ENCODE data around the gene TTC3.
"Not testable (repeated sequence)": the region's sequence is repeated elsewhere in the genome, so short reads cannot be mapped to it uniquely, and the experiment has no call there.

Gene TTC3

GRCh38 chr21:37093977-37094376 lies 20.9 kb downstream of the TTC3 start:
- DNase-seq (ENCODE audit: low read depth in 2 of 2, low spot score in 1 of 2): no peak

- DNase-seq (ENCODE audit: low read depth in 2 of 2, low spot score in 1 of 2): no peak
Observed at GRCh38 chr21:37095821-37096220, 22.8 kb downstream of the TTC3 start.

GRCh38 chr21:37098751-37099150 lies 25.7 kb downstream of the TTC3 start:
- DNase-seq (ENCODE audit: low read depth in 2 of 2, low spot score in 1 of 2): no peak

DNA sequence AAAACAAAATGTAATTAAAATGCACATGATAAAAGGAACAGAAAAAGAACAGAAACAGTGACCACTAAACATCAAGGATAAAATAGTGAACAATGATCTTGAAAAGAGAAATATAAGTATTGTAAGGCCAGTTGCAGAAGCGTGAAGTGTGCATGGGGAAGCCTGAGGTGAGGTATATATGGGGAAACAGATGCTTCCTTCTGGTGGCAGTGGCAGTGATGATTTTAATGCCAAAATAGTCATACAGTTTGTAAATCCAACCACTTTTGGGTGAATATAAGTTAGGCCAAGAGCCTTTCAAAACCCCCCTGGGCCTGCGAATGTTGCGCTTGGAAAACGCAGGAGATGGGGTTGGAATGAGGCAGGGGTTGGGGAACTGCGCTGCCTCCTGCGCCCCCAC lies 27.3 kb downstream of the TTC3 start:
- DNase-seq (ENCODE audit: low read depth in 2 of 2, low spot score in 1 of 2): no peak

DNA sequence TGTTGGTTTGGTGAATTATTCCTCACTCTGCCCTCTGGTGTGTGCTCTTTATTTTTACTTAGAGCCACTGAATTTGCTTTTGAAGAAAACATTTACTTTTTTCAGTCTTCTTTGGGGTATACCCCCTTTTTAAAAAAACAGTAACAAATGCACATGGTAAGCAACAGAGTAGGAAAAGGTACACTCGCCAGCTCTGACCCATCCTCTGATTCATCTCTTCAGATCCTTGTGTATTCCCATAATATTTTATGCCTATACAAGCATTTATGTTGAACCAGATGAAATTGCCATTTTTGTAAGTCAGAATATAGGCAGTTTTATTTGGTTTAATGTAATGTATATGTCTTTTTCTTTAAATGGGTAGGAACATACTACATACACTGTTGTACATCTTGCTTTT lies 28.3 kb downstream of the TTC3 start:
- DNase-seq (ENCODE audit: low read depth in 2 of 2, low spot score in 1 of 2): no peak

GRCh38 chr21:37102746-37103145 lies 29.7 kb downstream of the TTC3 start:
- not testable (repeated sequence) for DNase-seq (ENCODE audit: low read depth in 2 of 2, low spot score in 1 of 2)

DNA sequence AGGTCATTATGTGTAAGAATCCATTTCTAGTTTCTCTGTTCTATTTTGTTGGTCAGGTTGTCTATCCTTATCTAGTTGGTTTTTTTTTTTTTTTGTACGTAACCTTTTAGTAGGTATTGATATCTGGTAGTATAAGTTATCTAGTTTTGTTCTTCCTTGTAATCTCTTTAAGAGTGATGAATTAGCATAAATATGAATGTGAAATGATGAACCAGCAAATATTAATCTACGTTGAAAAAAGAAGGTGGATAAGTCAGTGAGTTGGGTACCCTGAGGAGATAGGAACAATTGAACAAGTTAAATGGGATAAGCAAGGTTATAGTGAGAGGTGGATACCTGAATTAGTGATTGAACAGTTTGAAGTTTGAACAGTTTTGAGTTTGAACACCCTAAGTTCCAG lies 33.9 kb downstream of the TTC3 start:
- no peak for DNase-seq (ENCODE audit: low read depth in 2 of 2, low spot score in 1 of 2)

DNA sequence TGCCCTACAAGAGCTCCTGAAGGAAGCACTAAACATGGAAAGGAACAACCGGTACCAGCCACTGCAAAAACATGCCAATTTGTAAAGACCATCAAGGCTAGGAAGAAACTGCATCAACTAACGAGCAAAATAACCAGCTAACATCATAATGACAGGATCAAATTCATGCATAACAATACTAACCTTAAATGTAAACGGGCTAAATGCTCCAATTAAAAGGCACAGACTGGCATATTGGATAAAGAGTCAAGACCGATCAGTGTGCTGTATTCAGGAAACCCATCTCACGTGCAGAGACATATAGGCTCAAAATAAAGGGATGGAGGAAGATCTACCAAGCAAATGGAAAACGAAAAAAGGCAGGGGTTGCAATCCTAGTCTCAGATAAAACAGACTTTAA lies 38.0 kb downstream of the TTC3 start:
- not testable (repeated sequence) for DNase-seq (ENCODE audit: low read depth in 2 of 2, low spot score in 1 of 2)

DNA sequence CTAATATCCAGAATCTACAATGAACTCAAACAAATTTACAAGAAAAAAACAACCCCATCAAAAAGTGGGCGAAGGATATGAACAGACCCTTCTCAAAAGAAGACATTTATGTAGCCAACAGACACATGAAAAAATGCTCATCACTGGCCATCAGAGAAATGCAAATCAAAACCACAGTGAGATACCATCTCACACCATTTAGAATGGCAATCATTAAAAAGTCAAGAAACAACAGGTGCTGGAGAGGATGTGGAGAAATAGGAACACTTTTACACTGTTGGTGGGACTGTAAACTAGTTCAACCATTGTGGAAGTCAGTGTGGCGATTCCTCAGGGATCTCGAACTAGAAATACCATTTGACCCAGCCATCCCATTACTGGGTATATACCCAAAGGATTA lies 41.2 kb downstream of the TTC3 start:
- not testable (repeated sequence) for DNase-seq (ENCODE audit: low read depth in 2 of 2, low spot score in 1 of 2)

DNA sequence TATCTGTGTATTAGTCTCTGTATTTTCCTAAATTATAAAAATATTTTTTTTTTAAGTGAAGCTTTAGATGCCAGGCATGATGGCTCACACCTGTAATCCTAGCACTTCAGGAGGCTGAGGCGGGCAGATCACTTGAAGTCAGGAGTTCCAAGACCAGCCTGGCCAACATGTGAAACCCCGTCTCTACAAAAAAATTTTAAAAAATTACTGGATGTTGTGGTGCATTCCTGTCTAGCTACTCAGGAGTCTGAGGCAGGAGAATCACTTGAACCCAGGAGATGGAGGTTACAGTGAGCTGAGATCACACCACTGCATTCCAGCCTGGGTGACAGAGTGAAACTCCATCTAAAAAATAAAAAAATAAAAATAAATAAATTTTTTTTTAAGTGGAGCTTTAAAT lies 43.4 kb downstream of the TTC3 start:
- not testable (repeated sequence) for DNase-seq (ENCODE audit: low read depth in 2 of 2, low spot score in 1 of 2)

DNA sequence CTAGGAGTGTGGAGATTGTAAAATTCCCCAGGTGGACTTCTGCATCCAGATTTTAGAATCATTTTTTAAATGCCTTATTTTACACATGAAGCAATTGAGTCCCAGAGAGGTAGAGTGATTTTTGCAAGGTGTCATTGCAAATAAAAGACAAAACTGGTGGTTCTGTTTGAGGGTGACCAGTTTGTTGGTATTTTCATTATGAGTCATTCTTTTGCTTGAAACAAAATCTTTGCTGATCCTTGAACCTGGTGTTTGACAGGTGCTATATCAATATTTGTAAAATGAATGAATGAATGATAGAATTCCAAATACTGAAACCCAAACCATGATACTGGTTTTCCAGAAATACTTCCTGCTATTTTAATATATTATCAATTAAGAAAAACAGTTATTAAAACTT lies 44.1 kb downstream of the TTC3 start:
- DNase-seq (ENCODE audit: low read depth in 2 of 2, low spot score in 1 of 2): no peak

DNA sequence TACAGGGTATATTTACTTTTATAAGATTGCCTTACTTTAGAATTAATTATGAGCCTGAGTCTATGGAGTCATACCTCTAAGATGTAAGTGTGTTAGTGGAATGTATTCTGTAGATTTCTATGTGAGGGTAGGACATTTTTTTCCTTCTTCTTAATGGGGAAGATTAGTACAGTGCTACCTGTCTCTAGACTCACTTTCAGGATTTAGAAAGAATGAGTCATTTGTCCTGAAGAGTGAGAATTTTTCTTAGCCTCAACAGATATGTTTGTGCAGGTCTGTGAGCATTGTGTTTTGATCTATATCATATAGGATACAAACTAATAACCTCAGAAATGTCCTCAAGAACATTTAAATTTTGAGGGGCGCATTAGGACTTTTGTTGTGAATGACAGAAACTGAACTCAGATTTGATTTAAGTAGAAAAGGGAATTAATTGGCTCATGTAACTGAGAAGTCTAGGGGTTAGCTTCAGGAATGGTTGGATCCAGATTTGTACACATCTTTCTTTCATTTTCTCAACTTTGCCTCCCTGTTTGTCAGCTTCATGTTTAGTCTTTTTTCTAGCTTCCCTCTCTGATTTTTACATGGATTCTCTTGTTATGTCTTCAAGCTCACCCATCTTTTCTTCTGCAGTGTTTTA lies 45.3 kb downstream of the TTC3 start:
- no peak for DNase-seq (ENCODE audit: low read depth in 2 of 2, low spot score in 1 of 2)

DNA sequence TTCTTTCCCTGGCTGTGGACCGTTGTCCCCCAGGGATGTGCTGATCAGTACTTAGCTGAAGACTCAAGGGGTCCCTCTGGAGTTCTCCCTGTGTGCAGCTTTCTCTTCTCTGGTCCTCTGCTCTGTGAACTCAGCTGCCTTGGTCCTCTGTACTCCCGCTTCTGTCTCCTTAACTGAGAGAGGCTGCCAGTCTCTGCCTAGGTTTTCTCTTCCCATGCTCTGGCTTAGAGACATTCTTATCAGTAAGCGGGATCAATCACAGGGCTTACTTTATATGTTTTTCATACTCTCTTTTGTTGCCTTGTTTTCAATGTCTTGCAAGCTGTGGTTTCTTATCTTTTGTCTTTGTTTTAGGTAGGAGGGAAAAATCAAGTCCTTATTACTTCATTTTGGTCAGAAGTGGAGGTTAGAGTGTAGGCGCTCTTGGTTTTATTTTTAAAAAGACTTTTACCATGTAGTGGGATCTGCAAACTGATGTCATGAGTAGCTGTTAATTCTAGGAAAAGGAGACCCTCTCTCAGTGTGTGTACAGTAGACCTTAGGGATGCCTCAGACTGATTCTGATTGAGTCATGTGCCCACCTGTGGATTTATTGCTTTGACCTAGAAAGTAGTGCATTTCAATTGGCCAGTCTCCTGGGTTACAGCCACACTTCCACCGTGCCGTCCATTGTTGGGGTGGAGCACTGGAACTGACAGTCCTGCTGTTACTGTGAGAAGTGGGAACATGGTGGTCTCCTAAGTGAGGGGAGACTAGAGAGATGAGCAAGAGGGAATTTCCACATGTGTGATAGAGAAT lies 46.6 kb downstream of the TTC3 start:
- DNase-seq (ENCODE audit: low read depth in 2 of 2, low spot score in 1 of 2): no peak

DNA sequence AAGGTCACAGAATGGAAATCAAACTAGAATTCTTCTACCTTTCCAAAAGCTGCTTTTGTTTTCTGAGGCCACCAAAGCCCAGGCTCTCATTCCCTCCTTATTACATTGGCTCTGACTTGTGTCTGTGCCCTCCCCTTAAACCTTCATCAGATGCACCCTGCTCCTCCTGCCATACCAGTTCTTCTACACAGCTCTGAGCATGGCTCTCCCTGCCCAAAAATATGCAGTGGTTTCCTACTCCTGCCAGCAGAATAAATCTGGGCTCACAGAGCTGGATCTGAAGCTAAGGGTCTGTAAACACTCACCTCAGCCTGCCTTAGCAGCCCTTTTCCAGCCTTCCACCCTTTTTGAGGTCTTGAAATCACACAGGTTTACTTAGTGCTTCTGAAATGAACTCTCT lies 55.0 kb downstream of the TTC3 start:
- DNase-seq (ENCODE audit: low read depth in 2 of 2, low spot score in 1 of 2): no peak

- no peak for DNase-seq (ENCODE audit: low read depth in 2 of 2, low spot score in 1 of 2)
Observed at GRCh38 chr21:37130971-37131370, 57.9 kb downstream of the TTC3 start.

GRCh38 chr21:37136261-37136660 lies 63.2 kb downstream of the TTC3 start:
- no peak for DNase-seq (ENCODE audit: low read depth in 2 of 2, low spot score in 1 of 2)

DNA sequence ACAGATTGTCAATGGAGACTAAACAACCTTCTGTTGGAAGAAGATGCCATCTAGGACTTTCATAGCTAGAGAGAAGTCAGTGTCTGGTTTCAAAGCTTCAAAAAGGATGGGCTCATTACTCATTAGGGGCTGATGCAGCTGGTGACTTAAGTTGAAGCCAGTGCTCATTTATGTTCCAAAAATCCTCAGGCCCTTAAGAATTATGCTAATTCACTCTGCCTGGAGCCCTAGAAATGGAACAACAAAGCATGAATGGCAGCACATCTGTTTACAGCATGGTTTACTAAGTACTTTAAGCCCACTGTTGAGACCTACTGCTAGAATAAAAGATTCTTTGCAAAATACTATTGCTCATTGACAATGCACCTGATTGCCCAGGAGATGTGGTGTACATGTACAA lies 63.7 kb downstream of the TTC3 start:
- no peak for DNase-seq (ENCODE audit: low read depth in 2 of 2, low spot score in 1 of 2)

DNA sequence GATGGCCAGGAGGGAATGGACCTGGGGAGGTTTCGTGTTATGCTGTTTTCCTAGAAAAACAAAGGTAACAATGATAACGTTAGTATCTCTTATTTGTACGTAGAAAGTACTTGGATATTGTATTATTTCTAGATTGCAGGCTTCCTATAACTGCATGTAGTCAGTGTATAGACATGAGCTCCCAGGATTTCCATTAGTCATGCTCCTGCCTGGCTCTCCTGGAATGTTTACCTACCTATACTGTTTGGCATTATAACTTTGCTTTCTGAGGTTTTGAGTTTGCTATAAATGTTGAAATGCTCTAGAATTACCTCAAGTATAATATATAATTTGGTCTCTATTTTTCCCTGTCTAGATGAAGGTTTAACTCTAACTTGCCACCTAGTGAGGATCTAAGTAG lies 66.1 kb downstream of the TTC3 start:
- no peak for DNase-seq (ENCODE audit: low read depth in 2 of 2, low spot score in 1 of 2)

DNA sequence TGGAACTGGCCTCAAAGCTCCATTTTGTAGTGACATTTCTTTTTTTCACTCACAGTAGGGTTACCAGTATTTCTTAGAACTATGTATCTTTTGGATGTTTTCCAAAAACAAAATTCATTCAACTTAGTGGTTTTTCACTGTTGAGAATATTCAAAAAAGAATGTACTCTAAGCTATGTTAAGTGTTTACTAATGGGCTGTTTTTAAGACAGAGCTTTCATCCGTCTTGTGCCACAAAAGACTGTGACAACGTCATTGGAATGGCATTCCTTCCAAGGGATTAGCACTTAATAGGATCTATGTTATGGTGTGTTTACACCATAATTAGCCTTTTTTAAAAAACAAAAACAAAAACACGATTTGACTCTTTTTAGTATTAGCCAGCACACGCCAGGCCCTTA lies 66.8 kb downstream of the TTC3 start:
- DNase-seq (ENCODE audit: low read depth in 2 of 2, low spot score in 1 of 2): no peak

DNA sequence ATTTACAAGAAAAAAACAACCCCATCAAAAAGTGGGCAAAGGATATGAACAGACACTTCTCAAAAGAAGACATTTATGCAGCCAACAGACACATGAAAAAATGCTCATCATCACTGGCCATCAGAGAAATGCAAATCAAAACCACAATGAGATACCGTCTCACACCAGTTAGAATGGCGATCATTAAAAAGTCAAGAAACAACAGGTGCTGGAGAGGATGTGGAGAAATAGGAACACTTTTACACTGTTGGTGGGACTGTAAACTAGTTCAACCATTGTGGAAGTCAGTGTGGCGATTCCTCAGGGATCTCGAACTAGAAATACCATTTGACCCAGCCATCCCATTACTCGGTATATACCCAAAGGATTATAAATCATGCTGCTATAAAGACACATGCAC lies 70.3 kb downstream of the TTC3 start:
- DNase-seq (ENCODE audit: low read depth in 2 of 2, low spot score in 1 of 2): not testable (repeated sequence)

DNA sequence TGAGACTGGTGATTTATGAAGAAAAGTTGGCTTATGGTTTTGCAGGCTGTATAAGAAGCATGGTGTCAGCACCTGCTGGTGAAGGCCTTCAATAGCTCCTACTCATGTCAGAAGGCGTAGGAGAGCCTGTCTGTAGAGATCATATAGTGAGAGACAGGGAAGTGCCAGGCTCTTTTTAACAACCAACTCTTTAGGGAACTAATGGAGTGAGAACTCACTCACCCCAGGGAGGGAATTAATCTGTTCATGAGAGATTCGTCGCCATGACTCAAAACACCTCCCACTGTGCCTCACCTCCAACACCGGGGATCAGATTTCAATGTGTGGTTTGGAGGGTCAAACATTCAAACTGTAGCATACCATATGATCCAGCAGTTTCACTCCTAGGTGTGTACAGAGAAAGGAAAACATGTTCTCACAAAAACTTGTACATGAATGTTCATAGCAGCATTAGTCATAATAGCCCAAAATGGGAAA lies 72.6 kb downstream of the TTC3 start:
- DNase-seq (ENCODE audit: low read depth in 2 of 2, low spot score in 1 of 2): no peak

GRCh38 chr21:37146320-37147235 lies 73.5 kb downstream of the TTC3 start:
- DNase-seq (ENCODE audit: low read depth in 2 of 2, low spot score in 1 of 2): no peak

Data from stimulated activated CD8-positive, alpha-beta memory T cell treated with anti-CD3 and anti-CD28 coated beads, Interleukin-4, amount 100 ng/mL, for 1 hour (primary cell).